ENCODE measurements around the gene RTL10. TPM values are rescaled to one million over a fixed set of nuclear protein-coding genes. Genes with fewer than 3 reads are reported as not detected.

RTL10 gene
- polyA plus RNA-seq, 1 donor from 2014 or later: 11.7 TPM

- H3K4me3 ChIP-seq (ENCODE audit: low read length): no peak overlapping the region
- H4K20me1 ChIP-seq (ENCODE audit: insufficient read depth): no peaks in the 10 kb centered on the region
- no peaks in the 10 kb centered on the region for H3F3A ChIP-seq (ENCODE audit: insufficient read depth, low read length, poor library complexity, severe bottlenecking)
- H3K9me3 ChIP-seq (ENCODE audit: low read length): no peaks in the 10 kb centered on the region
- no peaks in the 10 kb centered on the region for H3K9me2 ChIP-seq (ENCODE audit: insufficient read depth, low read length)
- H3K9ac ChIP-seq (ENCODE audit: low read length): no peak overlapping the region
- H2AFZ ChIP-seq (ENCODE audit: low read depth, low read length): no peak overlapping the region
- H3K79me2 ChIP-seq (replicated peaks; ENCODE audit: insufficient read depth, low read length): no peaks in the 10 kb centered on the region
- no peaks in the 10 kb centered on the region for H3K27me3 ChIP-seq (ENCODE audit: insufficient read depth, low read depth, low read length)
- no peak overlapping the region for H3K4me2 ChIP-seq (ENCODE audit: low read length)
- no peak overlapping the region for H3K27ac ChIP-seq (ENCODE audit: low read length)
- no peaks in the 10 kb centered on the region for H3K36me3 ChIP-seq (ENCODE audit: insufficient read depth, low read length)
- TF ChIP-seq EP300 (conservative IDR thresholded peaks at IDR 0.05; ENCODE audit: poor library complexity, severe bottlenecking) (no peak), REST (IDR thresholded peaks at IDR 0.05; ENCODE audit: borderline replicate concordance) (no peak), MXI1 (conservative IDR thresholded peaks at IDR 0.05; ENCODE audit: poor library complexity, severe bottlenecking) (no peak), TAF1 (IDR thresholded peaks at IDR 0.05; ENCODE audit: low read depth) (no peak), EZH2 (IDR thresholded peaks at IDR 0.05; ENCODE audit: borderline replicate concordance, insufficient read depth, low read length, poor library complexity, severe bottlenecking) (no peak), SMC3 (conservative IDR thresholded peaks at IDR 0.05; ENCODE audit: poor library complexity) (no peak), RAD21 (conservative IDR thresholded peaks at IDR 0.05) (no peak), POLR2AphosphoS5 (IDR thresholded peaks at IDR 0.05) (no peak)
- TF ChIP-seq, protein P1, sequence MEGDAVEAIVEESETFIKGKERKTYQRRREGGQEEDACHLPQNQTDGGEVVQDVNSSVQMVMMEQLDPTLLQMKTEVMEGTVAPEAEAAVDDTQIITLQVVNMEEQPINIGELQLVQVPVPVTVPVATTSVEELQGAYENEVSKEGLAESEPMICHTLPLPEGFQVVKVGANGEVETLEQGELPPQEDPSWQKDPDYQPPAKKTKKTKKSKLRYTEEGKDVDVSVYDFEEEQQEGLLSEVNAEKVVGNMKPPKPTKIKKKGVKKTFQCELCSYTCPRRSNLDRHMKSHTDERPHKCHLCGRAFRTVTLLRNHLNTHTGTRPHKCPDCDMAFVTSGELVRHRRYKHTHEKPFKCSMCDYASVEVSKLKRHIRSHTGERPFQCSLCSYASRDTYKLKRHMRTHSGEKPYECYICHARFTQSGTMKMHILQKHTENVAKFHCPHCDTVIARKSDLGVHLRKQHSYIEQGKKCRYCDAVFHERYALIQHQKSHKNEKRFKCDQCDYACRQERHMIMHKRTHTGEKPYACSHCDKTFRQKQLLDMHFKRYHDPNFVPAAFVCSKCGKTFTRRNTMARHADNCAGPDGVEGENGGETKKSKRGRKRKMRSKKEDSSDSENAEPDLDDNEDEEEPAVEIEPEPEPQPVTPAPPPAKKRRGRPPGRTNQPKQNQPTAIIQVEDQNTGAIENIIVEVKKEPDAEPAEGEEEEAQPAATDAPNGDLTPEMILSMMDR (IDR thresholded peaks at IDR 0.05; ENCODE audit: poor library complexity, severe bottlenecking): no peak
Observed at GRCh38 chr22:19837915-19838314, 16.8 kb downstream of the RTL10 start.

DNA sequence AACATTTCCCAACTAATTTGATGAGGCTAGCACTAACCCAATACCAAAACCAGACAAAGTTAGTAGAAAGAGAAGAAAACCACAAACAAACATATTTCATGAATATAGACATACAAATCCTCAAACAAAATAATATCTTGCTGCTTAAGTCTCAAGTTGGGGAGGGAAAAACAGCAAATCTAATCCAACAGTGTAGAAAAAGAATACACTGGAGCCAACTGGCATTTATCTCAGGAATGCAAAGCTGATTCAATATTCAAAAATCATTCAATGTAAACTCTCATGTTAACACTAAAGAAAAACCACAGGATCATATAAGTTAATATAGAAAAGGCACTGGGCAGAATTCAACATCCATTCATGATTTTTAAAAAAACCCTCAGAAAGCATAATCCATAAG lies 18.2 kb downstream of the RTL10 start:
- Histone ChIP-seq H3K36me3 (ENCODE audit: insufficient read depth, low read length) (no peaks in the 10 kb centered on the region), H3K9me3 (ENCODE audit: low read length) (no peaks in the 10 kb centered on the region), H3K4me2 (ENCODE audit: low read length) (no peak overlapping the region)

More for the DNA sequence above, 18.2 kb downstream of the RTL10 start:
- Histone ChIP-seq H3K27ac (ENCODE audit: low read length) (no peak overlapping the region), H3K27me3 (ENCODE audit: insufficient read depth, low read depth, low read length) (no peaks in the 10 kb centered on the region), H2AFZ (ENCODE audit: low read depth, low read length) (no peak overlapping the region), H3K4me3 (ENCODE audit: low read length) (no peak overlapping the region), H3K9ac (ENCODE audit: low read length) (no peak overlapping the region), H3F3A (ENCODE audit: insufficient read depth, low read length, poor library complexity, severe bottlenecking) (no peaks in the 10 kb centered on the region), H3K79me2 (replicated peaks; ENCODE audit: insufficient read depth, low read length) (no peaks in the 10 kb centered on the region), H3K9me2 (ENCODE audit: insufficient read depth, low read length) (no peaks in the 10 kb centered on the region), H4K20me1 (ENCODE audit: insufficient read depth) (no peaks in the 10 kb centered on the region)
- no peak for TF ChIP-seq SMC3 (conservative IDR thresholded peaks at IDR 0.05; ENCODE audit: poor library complexity)
- TF ChIP-seq POLR2AphosphoS5 (IDR thresholded peaks at IDR 0.05): no peak
- TF ChIP-seq EP300 (conservative IDR thresholded peaks at IDR 0.05; ENCODE audit: poor library complexity, severe bottlenecking): no peak
- no peak for TF ChIP-seq REST (IDR thresholded peaks at IDR 0.05; ENCODE audit: borderline replicate concordance)
- no peak for TF ChIP-seq RAD21 (conservative IDR thresholded peaks at IDR 0.05)
- no peak for TF ChIP-seq EZH2 (IDR thresholded peaks at IDR 0.05; ENCODE audit: borderline replicate concordance, insufficient read depth, low read length, poor library complexity, severe bottlenecking)
- TF ChIP-seq, protein P1 (IDR thresholded peaks at IDR 0.05; ENCODE audit: poor library complexity, severe bottlenecking): no peak
- TF ChIP-seq TAF1 (IDR thresholded peaks at IDR 0.05; ENCODE audit: low read depth): no peak
